NCI-H146 treated with DMSO at 0.1 percent for 48 hours (cell line): ENCODE measurements around the gene LNPK.
"Not testable (repeated sequence)": the region's sequence is repeated elsewhere in the genome, so short reads cannot be mapped to it uniquely, and the experiment has no call there.

ENCODE experiments used
- DNase-seq: peaks from one replicate; lab custom pipeline; 2025; ENCODE audit not compliant: unreplicated experiment; lab: John Stamatoyannopoulos, UW

The LNPK gene, protein sequence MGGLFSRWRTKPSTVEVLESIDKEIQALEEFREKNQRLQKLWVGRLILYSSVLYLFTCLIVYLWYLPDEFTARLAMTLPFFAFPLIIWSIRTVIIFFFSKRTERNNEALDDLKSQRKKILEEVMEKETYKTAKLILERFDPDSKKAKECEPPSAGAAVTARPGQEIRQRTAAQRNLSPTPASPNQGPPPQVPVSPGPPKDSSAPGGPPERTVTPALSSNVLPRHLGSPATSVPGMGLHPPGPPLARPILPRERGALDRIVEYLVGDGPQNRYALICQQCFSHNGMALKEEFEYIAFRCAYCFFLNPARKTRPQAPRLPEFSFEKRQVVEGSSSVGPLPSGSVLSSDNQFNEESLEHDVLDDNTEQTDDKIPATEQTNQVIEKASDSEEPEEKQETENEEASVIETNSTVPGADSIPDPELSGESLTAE

DNA sequence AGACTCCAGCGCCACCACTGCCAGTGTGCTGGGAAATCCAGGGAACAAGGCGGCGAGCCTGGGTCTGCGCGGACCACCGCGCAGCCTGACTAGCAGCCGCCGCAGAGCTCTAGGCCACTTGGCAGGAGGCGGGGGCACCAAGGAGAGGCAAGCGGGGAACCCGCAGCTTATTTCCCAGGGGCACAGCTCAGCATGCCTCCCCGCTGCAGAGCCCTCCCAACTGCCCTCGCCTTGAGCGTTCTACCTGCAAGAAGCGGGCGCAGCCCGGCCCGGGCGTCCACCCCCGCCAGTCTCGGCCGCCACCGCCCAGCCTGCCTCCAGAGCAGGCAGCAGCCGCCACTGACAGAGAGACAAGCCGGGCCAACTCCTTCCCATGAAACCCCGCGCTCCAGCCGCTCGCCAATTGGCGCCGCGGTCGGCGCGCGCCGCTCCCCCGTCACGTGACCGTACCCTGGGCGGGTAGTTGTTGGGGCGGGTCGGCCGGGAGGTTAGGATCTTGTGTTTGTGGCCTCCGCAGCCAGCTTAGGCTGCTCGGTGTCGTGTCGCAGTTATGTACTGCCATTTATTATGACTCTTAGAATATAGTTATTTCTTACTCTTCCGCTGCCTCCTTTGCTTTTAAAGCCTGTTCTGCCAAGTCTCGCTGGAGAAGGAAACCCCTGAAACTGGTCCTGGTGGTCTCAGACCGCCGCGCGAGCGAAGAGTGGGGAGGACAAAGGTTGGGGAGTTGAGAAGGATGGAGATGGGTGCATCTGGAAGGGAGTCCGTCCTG, at the start of gene LNPK:
LNPK (minus strand) TSS at position 352 of the 772 bp plus-strand sequence. CDS start 6,683 bp downstream, outside the sequence.
- peak; percentile 74 for DNase-seq

GRCh38 chr2:176039375-176039774, 37.3 kb upstream of the LNPK start:
- DNase-seq, result no peak

- no peak for DNase-seq
These were observed 36.6 kb upstream of the LNPK start for GRCh38 chr2:176038694-176039093.

- no peak for DNase-seq
These were observed 33.1 kb upstream of the LNPK start for GRCh38 chr2:176035013-176035691.

DNA sequence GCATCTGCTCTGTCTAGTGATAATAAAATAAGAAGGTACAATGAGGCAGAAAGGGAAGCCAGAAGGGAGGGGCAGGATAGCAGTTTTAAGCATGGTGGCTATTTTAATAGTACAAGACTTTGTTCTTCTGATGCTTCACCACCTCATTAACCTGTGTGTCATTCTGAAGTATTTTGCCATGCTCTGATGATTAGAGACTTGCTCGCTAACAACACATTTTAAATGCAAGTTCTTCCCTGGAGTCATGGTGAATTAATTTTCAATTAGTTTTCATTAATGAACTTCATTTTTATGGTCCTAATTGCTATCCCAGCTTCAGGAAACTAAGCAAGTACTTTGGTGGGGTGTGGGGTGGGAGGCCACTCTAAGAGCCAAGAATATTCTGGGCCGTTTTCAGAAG, 25.7 kb upstream of the LNPK start:
- no peak for DNase-seq

- no peak for DNase-seq
These were observed 23.9 kb upstream of the LNPK start for GRCh38 chr2:176025932-176026331.

- DNase-seq, result no peak
These were observed 22.0 kb upstream of the LNPK start for GRCh38 chr2:176024083-176024482.

- no peak for DNase-seq
These were observed 20.0 kb upstream of the LNPK start for GRCh38 chr2:176022048-176022447.

GRCh38 chr2:176020400-176020799, 18.3 kb upstream of the LNPK start:
- no peak for DNase-seq

GRCh38 chr2:176018708-176019107, 16.6 kb upstream of the LNPK start:
- DNase-seq, result no peak

DNA sequence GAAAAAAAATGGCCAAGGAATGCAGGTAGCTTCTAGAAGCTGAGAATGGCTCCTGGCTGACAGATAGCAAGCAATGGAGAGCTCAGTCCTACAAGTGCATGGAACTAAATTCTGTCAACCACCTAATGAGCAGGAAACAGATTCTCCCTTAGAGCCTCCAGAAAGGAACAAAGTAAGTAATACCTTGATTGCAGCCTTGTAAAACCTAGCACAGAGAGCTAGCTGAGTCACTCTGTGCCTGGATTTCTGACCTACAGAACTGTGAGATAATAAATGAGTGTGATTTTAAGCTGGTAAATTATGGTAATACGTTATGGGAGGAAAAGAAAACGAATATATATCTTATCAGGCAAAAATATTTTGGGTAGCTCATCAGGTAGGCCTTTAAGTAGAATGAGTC, 7.4 kb upstream of the LNPK start:
- DNase-seq, result no peak

GRCh38 chr2:176004934-176005333, 2.9 kb upstream of the LNPK start:
- no peak for DNase-seq

- no peak for DNase-seq
These were observed 1.9 kb upstream of the LNPK start for GRCh38 chr2:176003958-176004357.

DNA sequence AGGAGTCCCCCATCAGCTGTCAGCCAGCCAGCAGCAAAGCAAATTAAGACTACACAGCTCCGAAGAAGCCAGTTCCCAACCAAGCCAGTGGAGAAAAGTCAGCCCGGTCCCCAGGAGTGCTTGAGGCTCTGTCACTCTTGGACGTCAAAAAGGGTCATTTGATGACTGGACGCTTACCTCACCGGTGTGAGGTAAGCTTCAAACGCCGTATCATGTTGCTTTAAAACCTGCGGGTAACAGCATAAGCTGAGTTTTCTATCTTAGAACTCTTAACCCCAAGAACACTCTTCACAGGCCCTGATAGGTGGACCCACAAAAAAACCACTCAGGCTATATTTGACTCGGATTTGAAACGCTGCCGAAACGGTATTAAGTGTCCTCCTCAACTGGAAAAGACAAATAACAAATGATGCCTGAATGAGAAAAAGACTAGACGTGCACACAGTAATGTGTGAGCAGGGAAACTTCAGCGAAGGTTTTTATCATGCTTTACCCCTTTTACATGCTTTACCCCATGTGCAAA, 682 bp upstream of the LNPK start:
- peak; percentile 32 for DNase-seq

GRCh38 chr2:176001281-176001915, 669 bp downstream of the LNPK start:
- DNase-seq, result peak; percentile 37

DNA sequence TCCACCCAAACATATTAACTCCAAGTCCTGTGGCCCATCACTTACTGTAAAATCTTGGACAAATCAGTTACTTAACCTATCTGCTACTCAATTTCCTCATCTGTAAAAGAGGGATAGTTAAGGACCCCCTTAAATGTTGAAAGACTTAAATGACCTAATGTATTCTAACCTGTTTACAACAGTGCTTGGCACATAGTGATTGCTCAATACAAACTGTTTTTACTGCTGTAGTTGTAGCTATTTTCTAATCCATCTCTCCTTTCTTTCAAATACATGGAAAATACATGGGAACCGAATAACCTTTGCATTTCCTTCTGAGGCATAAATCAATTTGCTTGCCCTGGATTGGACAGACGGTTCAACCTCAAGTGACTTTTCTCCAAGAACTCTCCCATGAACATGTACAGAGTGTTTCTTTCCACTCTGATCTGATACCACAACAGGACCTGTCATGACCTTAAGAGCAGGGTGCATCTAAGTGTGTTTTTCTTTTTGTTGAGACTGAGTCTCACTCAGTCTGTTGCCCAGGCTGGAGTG, 2.7 kb downstream of the LNPK start:
- no peak for DNase-seq

GRCh38 chr2:175990099-175990498, 12.0 kb downstream of the LNPK start:
- no peak for DNase-seq

GRCh38 chr2:175987126-175987525, 14.9 kb downstream of the LNPK start:
- not testable (repeated sequence) for DNase-seq

GRCh38 chr2:175984846-175985245, 17.2 kb downstream of the LNPK start:
- DNase-seq, result no peak

GRCh38 chr2:175981551-175981950, 20.5 kb downstream of the LNPK start:
- no peak for DNase-seq
